ENCODE results near the gene NEK6. TPM values are rescaled to one million over a fixed set of nuclear protein-coding genes. Genes with fewer than 3 reads are reported as not detected.
A peak's percentile ranks its signal among the peaks of the same experiment; 100 is the strongest.

The NEK6 gene
- total and polyA plus RNA-seq, 10 of the 15 experiments (the other 5 are each of a cell fraction or from before 2014, with no cell fraction given) = 31.3 to 161 (median 89.2) TPM

DNA sequence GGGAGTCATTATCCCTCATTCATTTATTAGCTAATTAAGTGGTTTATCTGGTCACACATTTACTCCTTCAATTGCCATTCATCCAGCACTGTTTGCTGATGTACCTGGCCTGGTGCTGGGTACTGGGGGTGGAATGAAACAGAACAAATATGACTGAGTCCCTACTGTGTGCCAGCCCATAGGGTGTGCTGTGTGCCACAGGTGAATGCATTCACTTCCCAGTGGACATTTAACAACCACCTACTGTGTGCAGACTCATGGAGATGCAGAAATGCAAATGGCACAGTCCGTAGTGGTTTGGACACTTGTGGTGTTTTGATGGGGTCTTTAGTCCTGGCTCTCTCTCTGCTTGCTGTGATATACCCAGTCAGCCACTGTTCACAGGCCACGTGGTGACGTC is 10.5 kb downstream of the NEK6 start:
- in situ Hi-C loops (cut with MboI) = no loop called here
- Histone ChIP-seq H3K9ac (ENCODE audit: control insufficient read depth, insufficient read depth, low read length) (no peak overlapping the region), H3K27me3 (replicated peaks in 1 of 2; ENCODE audit: control insufficient read depth in 2 of 2, insufficient read depth in 2 of 2, low read length in 1 of 2) (no peaks in the 10 kb centered on the region), H3K79me2 (ENCODE audit: control insufficient read depth, insufficient read depth, low read length) (peaks cover 98% of the 10 kb centered on the region), H3K9me3 (replicated peaks; ENCODE audit: control insufficient read depth, insufficient read depth, low read length) (no peaks in the 10 kb centered on the region), H3K4me3 (no peak overlapping the region), H3K4me1 (ENCODE audit: control insufficient read depth, insufficient read depth, low read length) (peaks cover 42% of the 10 kb centered on the region), H2AFZ (ENCODE audit: control insufficient read depth, low read depth, low read length) (no peak overlapping the region), H4K20me1 (ENCODE audit: control insufficient read depth, insufficient read depth) (peaks cover 28% of the 10 kb centered on the region; the same call in 1 of the 2 replicates), H3K36me3 (ENCODE audit: control insufficient read depth in 2 of 2, insufficient read depth in 2 of 2, low read length in 1 of 2) (peaks cover 21 to 45% of the 10 kb centered on the region in 2 experiments), H3K4me2 (ENCODE audit: control insufficient read depth, insufficient read depth) (no peak overlapping the region), H3K27ac (ENCODE audit: control insufficient read depth, insufficient read depth) (peak overlapping the region; percentile 7)
- POLR2A ChIA-PET = interaction anchor here (1.6 to 6.6 kb wide), 2 partner anchors 23 to 71 kb away, joined by 5 to 45 read pairs; no protein-coding TSS in a partner anchor
- intact Hi-C loops (cut with micrococcal nuclease; ENCODE audit: unreplicated experiment) = no loop called here
- BruUV-seq (replicated peaks) = TSS peak; percentile 2
- ATAC-seq = no peak
- RAD21 ChIA-PET (ENCODE audit: unreplicated experiment) = interaction anchor here (1.0 to 6.2 kb wide), 2 partner anchors 18 to 71 kb away, joined by 5 to 40 read pairs; no protein-coding TSS in a partner anchor
- SMC1A ChIA-PET (ENCODE audit: uncharacterized antibody, unreplicated experiment) = interaction anchor here (0.6 to 10.1 kb wide), 6 partner anchors 13 to 68 kb away, joined by 3 to 132 read pairs (median 4); no protein-coding TSS in a partner anchor
- CTCF ChIA-PET = interaction anchor here (0.7 to 2.1 kb wide), 4 partner anchors 13 to 557 kb away, joined by 3 to 10 read pairs (median 3); no protein-coding TSS in a partner anchor
- no peak for TF ChIP-seq POLR2AphosphoS2 (IDR thresholded peaks at IDR 0.05; ENCODE audit: low read depth, low read length)
- TF ChIP-seq ZBED1 (IDR thresholded peaks at IDR 0.05; ENCODE audit: borderline replicate concordance) = 0 out of 2 replicates have a peak, but pooled peaks have one; percentile 27
- no peak for DNase-seq (ENCODE audit: low read depth, low spot score)
- 58% methylated on average over 3 of the region's 3 CpGs for WGBS (ENCODE audit: insufficient coverage, insufficient replicate concordance, low lambda C conversion rate, missing lambda C conversion rate)
- peak; percentile 38 for FAIRE-seq

DNA sequence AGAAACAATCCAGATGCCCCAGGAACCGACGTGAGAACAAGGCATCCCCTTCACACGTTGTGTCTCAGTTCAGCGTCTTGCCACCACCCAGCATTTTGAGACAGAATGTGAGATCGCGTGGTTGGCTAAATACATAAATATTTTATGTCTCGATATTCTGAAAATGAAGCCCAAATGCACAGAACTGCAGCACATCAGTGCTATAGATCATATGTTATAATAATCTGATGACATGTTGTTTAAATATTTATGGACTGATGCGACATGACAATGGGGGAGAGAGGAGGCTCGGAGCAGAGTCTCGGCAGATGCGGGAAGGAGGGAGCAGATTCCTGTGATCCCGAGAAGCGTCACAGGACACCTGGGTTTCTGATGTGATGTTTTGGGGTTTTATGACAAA is 10.9 kb downstream of the NEK6 start:
- FAIRE-seq (no peak), DNase-seq (ENCODE audit: low read depth, low spot score) (no peak), ATAC-seq (no peak)
- ChIA-PET RAD21 (ENCODE audit: unreplicated experiment) (interaction anchor here (0.7 to 6.2 kb wide), 2 partner anchors 18 to 25 kb away, joined by 3 to 40 read pairs; no protein-coding TSS in a partner anchor), POLR2A (interaction anchor here (1.6 kb wide), 1 partner anchor 72 kb away, joined by 5 read pairs; no protein-coding TSS in a partner anchor), CTCF (no interaction called here), SMC1A (ENCODE audit: uncharacterized antibody, unreplicated experiment) (interaction anchor here (1.0 to 10.1 kb wide), 2 partner anchors 24 to 66 kb away, joined by 3 to 132 read pairs; no protein-coding TSS in a partner anchor)
- in situ Hi-C loops (cut with MboI) (no loop called here), intact Hi-C loops (cut with micrococcal nuclease; ENCODE audit: unreplicated experiment) (no loop called here)
- H3K79me2 ChIP-seq (ENCODE audit: control insufficient read depth, insufficient read depth, low read length) = peaks cover 97% of the 10 kb centered on the region
- H3K36me3 ChIP-seq (ENCODE audit: control insufficient read depth in 2 of 2, insufficient read depth in 2 of 2, low read length in 1 of 2) = peaks cover 21 to 45% of the 10 kb centered on the region in 2 experiments
- TF ChIP-seq MYC (IDR thresholded peaks at IDR 0.05; ENCODE audit: insufficient read depth, insufficient read length, insufficient replicate concordance, low read length, severe bottlenecking) = no peak
- TF ChIP-seq YY1 (IDR thresholded peaks at IDR 0.05; ENCODE audit: low read depth, low read length) = no peak
- no peak for TF ChIP-seq LARP7 (IDR thresholded peaks at IDR 0.05)
- no peak for TF ChIP-seq SMAD1 (IDR thresholded peaks at IDR 0.05; ENCODE audit: low read depth, partially characterized antibody)
- TF ChIP-seq, protein P1, sequence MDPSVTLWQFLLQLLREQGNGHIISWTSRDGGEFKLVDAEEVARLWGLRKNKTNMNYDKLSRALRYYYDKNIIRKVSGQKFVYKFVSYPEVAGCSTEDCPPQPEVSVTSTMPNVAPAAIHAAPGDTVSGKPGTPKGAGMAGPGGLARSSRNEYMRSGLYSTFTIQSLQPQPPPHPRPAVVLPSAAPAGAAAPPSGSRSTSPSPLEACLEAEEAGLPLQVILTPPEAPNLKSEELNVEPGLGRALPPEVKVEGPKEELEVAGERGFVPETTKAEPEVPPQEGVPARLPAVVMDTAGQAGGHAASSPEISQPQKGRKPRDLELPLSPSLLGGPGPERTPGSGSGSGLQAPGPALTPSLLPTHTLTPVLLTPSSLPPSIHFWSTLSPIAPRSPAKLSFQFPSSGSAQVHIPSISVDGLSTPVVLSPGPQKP (IDR thresholded peaks at IDR 0.05; ENCODE audit: low read depth, low read length) = no peak
- TF ChIP-seq DPF2 (IDR thresholded peaks at IDR 0.05) = no peak
- peaks cover 38% of the 10 kb centered on the region for H3K4me1 ChIP-seq (ENCODE audit: control insufficient read depth, insufficient read depth, low read length)
- H4K20me1 ChIP-seq (ENCODE audit: control insufficient read depth, insufficient read depth) = peaks cover 28% of the 10 kb centered on the region; the same call in 1 of the 2 replicates
- H3K4me3 ChIP-seq = no peak overlapping the region
- WGBS (ENCODE audit: insufficient coverage, insufficient replicate concordance, low lambda C conversion rate, missing lambda C conversion rate) = 82% methylated on average over 13 of the region's 13 CpGs
- H3K9me3 ChIP-seq (replicated peaks; ENCODE audit: control insufficient read depth, insufficient read depth, low read length) = no peaks in the 10 kb centered on the region
- BruUV-seq (replicated peaks) = no TSS peak
- H3K27me3 ChIP-seq (replicated peaks in 1 of 2; ENCODE audit: control insufficient read depth in 2 of 2, insufficient read depth in 2 of 2, low read length in 1 of 2) = no peaks in the 10 kb centered on the region
- no peak overlapping the region for H3K27ac ChIP-seq (ENCODE audit: control insufficient read depth, insufficient read depth)
- no peak overlapping the region for H2AFZ ChIP-seq (ENCODE audit: control insufficient read depth, low read depth, low read length)
- H3K4me2 ChIP-seq (ENCODE audit: control insufficient read depth, insufficient read depth) = no peak overlapping the region
- no peak overlapping the region for H3K9ac ChIP-seq (ENCODE audit: control insufficient read depth, insufficient read depth, low read length)

All from GM12878 (cell line).